Activated CD8-positive, alpha-beta memory T cell treated with anti-CD3 and anti-CD28 coated beads, Interleukin-2, amount 50 U/mL, for 1 hour (primary cell): Measurements from ENCODE around the gene YTHDC1.

Experiments
- DNase-seq: peaks from one replicate; pipeline ENCODE4 v3.0.0-alpha.2; 2020; ENCODE audit errors: extremely low read depth

Gene YTHDC1

DNA sequence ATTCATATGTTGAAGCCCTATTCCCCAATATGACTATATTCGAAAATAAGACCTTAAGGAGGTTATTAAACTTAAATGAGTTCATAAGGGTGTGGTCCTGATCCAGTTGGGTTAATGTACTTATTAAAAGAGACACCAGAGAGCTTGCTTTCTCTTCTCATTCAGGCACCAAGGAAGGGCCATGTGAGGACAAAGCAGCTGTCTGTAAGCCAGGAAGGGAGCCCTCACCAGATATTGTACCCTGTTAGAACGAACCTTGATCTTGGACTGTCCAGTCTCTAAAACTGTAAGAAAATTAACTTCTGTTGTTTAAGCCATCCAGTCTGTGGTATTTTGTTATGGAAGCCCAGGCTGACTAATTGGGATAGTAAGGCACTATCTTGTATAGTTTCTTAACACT lies 9.1 kb upstream of the YTHDC1 start:
- DNase-seq = no peak

DNA sequence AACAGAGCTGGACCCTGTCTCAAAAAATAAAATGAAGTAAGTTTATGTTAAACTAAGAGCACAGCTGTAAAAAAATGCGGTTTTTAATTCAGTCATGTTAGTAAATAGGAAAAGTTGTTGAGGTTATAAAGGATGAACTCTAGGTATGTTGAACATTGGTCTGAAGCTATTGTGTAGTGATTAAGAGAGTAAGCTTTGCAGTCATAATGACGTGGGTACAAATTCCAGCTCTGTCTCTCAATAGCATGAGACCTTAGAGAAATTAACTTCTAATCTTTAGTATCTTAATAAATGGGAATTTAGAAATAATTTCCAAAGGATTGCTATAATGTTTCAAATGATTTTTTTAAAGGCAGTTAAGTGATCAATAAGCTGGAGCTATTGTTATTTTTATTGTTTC lies 2.9 kb upstream of the YTHDC1 start:
- DNase-seq = no peak

DNA sequence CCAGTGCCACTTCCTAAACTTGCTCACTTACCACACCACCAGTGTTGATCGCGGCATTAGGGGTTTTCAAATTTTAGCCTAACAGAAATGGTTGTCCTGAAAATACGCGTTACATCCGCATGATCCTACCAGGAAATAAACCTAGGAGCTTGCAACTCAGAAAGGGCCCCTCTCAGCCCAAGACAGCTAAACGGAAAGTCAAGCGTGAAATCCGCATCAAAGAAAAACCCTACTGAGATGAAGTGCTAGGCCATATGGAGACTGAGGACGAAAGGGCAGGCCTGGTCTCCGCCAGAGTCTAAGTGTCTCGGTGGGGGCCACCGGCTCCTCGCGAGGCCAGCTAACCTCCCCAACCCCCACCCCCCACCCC lies 626 bp downstream of the YTHDC1 start:
- DNase-seq = no peak

DNA sequence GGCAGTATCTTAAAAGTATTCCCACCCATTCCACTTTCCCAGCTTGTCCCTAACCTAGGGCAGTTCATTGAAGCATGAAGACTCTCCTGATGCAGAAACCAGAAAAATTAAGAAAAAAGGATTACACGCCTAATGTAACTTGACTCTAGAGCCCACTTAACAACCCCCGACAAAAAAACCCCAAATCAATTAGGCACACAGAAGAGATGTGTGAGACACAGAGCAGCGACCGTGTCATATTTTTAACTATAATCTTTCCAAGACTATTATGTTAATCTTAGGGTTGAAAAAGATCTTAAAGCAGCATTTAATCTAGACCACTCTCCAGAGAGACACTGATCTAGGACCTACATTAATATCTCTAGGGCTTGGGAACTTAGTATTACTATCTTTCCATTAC lies 1.3 kb downstream of the YTHDC1 start:
- DNase-seq = no peak

DNA sequence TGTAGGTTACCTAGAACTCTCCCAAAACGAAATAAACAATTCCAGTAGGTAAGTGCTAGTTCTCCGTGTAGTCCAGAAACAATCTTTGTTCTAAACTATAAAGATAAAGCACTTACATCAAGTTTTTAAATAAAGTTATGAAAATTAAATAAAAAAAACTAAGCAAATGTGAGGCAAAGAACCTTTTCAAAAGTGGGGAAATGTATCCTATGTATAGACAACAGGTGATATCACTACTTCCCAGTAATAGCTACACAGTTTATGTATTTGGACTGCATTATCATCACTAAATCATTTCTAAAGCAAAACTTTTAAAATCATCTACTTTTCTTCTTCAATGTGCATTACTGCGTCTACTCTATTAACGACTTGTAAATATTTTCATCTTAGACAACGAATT lies 2.0 kb downstream of the YTHDC1 start:
- DNase-seq = no peak

DNA sequence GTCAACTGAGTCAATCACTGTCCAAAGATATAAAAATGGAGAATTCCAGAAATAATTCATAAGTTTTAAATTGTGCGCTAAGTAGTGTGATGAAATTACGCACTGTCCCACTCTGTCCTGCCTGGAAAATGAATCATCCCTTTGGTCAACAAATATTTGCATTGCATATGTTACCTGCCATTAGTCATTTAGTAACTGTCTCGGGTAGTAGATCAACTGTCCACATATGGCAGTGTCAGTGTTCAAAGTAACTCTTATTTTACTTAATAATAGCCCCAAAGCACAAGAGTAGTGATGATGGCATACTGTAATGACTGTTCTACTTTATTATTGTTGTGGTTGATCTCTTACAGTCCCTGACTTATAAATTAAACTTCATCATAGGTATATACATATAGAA lies 3.4 kb downstream of the YTHDC1 start:
- DNase-seq = no peak

DNA sequence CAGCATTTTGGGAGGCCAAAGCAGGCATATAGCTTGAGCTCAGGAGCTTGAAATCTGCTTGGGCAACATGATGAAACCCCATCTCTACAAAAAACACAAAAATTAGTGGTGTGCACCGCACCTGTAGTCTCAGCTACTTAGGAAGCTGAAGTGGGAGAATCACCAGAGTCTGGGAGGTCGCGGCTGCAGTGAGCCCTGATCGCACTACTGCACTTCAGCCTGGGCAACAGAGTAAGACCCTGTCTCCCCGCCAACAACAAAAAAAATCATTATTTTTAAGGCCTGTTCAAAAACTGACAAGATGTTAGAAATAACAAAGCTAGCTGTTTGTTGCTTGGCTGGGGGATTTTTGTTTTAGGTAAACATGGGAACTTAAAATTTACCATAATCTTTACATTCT lies 5.1 kb downstream of the YTHDC1 start:
- DNase-seq = no peak

DNA sequence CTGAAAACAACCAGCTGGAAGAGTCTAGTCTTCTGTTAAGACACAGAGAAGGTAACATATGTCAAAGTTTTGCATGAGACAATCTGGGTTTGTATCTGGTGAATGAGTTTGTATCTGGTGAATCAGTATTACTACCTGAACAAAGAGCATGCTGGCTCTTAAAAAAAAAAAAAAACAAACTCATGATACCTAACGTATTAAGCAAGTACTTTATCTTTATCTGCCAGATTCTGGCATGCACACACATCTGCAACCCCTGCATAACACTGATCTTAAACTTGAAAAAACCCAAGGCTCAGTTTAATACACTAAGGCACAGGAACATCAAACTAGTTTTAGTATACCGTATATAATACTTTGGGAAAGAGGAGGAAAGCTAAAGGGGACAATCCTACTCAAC lies 5.8 kb downstream of the YTHDC1 start:
- no peak for DNase-seq

DNA sequence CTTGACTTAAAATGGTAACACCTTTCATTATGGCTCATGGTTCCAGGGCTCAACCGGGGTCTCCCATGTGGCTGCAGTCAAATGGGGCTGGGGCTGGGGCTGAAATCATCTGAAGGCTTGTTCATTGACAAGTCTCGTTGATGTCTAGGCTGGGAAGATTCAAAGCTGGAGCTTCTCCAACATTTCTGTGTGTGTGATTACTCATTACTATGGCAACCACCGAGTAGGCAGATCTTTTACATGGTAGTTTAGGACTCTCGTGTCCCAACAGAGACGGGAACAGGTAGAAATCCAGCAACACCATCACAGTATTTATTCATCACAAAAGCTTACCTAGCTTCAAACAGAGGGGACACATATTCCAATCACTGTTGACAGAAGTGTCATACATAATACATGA lies 7.8 kb downstream of the YTHDC1 start:
- DNase-seq = no peak

DNA sequence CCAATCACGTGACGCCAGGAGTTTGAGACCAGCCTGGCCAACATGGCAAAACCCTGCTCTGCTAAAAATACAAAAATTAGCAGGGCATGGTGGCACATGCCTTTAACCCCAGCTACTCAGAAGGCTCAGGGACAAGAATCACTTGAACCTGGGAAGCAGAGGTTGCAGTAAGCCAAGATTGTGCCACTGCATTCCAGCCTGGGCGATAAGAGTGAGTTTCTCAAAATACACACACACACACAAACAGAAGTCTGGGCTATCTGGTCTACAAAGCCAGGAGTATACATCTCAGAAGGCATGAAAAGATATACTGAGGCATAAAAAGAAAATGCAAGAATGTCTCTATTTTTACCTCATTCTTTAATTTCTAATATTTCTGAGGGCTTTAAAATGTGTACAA lies 11.3 kb downstream of the YTHDC1 start:
- no peak for DNase-seq

DNA sequence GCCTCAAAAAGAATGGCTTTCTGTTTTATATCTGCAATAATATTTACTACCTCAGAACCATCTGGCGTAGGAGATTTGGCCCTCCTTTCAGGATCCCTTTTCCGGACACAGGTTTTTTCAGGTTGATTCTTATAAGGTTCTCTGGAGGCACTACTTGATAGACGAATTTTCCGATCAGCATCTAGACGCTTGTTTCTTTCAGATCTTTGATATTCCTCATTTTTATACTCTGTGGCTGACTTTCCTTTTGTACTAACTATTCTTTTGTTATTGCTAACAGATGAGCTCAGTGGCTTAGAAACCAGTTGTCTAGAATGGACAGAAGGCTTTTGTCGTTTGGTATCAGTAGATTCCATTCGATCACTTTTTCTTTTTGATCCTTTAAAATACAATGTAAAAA lies 12.4 kb downstream of the YTHDC1 start:
- no peak for DNase-seq

DNA sequence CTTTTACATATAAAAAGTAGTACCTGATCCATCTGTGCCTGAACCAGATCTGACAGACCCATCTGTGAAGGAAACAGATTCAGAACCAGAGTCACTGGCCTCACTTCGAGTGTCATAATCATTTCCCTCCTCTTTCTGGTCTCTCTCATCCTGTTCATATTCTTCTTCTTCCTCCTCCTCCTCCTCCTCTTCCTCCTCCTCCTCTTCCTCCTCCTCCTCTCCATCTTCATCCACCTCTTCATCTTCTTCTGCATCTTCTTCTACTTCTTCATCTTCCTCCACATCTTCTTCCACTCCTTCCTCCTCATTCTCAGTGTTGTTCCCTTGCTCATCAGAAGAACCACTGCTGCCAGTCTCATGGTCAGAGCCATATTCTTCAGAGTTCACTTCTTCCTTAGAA lies 12.9 kb downstream of the YTHDC1 start:
- no peak for DNase-seq

DNA sequence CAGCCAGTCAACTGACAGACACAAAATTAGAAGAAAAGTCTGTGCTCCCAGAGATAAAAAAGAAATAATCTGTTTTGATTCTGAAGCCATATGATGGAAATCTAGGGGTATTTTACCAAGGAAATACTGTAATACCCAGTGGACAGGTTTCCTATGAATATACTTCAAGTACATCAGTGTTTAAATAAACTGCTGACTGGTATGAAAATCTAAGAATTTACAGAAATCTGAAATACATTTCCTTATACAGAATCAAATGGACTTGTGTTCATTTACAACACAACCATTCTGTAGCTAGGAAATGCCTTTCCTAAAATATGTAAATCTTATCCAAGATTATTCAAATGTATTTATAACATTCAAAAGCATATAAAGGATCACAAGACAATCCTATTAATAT lies 13.4 kb downstream of the YTHDC1 start:
- DNase-seq = no peak

DNA sequence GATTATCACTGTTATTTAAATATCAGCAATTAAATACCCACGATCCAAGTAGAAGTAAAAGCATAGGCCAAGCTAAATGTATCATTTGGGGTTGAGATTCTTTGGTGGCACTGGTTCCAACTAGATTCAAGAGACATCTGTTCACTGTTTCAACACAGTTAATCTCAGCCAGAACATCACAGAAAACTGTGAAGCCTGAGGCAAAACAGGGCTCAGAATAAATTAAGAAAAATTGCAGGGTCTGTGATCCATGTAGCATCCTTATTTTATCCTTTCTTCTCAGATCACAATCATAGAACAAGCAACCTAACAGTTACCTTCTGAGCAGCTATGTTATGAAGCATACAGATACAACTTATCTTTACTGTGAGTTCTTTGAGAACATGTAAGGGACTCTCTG lies 23.7 kb downstream of the YTHDC1 start:
- no peak for DNase-seq

DNA sequence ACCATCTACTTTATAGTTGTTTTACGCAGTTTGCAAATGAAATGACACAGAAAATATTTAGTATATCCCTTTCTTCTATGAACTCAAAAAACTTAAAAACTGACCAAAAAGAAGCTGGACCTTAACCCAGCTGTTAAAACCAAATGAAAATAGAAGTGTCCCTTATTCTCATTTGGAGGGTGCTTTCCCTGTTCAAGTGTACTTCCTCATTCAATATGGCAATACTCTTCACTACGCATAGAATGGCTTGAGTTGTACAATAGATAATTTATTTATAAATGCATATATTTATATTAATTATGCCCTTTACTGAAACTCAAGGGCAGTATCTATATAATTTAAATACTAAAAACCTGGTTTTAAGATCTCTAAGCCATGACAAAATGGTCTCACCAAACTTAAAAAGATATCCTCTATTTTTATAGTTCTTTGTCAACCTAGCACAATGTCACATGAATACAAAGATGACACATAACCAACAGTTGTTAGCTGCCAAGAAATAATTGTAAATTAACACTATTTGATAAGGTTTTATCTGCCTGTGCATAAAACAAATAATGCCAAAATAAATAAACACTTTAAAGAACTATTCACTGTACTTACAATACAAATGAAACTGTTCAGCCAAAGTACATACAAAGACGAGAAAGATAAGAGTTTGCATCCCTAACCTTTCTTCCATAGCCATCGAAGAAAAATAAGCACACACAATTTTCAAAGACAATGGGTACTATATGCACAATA lies 25.2 kb downstream of the YTHDC1 start:
- DNase-seq = no peak

DNA sequence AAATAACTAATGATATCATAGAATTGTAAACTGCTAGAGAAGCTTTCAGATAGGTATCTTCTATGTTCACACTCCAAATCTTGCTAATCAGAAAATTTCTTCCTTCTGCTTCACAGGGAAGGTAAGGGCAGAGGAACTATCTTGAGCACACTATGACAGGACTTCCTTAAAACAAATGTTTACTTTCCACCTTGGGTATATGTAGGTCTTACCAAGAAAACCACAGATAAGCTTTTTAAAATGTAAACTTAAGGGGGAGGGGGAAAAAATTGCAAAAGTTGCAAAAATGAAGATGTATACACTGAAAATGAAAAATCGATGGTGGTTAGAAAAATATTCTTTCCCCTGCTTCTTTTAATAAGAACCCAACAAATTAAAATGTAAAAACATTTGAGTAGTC lies 30.9 kb downstream of the YTHDC1 start:
- no peak for DNase-seq

DNA sequence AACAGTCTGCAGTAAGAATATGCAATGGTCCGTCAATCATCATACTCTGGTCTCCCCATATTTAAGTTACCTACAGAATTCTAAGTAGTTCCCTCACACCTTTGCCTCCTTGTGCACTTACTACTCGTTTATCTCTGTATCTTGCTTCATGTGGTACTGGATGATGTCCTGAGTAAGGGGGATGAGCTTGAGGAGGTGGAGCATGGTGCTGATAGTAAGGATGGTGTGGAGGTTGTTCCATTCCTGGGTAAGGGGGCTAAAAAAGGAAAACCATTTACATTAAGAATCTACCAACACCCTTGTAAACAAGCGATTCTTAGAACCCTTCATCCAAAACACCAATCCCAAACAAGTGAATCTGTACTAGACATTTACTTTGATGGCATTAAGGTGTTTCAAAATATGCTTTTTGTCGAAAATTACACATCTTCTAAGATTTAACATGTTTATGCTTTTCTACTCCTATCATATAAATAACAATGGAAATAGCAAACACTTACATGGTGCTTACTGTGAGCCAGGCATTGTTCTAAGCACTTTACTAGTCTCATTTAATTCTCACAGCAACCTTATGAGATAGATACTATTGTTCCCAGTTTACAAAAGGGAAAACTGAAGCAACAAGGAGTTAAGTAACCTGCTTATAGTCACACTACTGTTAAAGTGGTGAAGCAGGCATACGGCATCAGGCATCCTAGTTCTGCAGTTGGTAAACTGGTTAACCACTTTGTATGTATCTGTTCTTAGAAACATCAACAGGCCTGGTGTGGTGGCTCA lies 33.5 kb downstream of the YTHDC1 start:
- no peak for DNase-seq

DNA sequence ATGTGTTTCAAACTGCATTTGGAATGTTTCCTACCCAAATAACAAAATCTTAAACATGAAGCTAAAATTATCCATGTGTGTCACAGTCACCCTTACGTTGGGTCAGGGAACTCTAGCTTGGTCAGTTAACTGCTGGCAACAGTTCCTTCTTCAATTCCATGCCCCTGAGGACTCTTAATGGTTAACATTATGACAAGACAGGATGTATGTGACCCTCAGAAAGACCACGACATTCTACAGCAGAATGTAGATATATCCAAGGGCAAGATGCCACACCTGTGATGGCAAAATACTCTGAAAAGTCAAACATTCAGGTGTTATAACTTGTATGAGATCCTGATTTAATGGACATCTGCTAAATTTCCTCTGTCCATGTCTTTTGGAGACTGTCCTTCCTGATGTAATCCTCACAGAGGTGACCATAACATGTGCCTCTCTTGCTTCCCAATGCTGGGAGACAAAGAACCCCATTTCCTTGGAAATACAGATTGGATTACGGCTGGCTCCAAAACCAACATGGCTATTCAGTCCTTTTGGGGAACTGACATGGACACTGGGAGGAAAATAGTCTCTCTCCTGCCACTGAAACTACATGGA lies 39.1 kb downstream of the YTHDC1 start:
- no peak for DNase-seq

DNA sequence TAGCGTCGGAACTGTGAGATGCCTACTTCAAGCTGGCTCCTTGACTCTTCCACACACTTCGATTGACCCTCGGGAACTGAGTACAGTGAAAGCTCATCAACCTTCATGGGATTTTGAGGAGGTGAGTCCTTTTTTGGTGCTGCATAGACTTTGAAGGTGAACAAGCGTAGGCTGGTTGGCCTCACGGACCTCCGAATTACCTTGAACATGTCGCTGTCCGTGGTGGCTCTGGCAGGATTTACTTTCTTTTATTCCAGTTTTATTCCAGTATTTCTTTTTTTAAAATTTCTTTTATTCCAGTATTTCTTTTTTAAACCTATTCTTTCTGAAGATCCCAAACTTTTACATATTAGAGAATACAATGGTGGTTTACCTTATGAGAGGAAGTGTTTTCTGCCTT lies 45.2 kb downstream of the YTHDC1 start:
- DNase-seq = no peak

DNA sequence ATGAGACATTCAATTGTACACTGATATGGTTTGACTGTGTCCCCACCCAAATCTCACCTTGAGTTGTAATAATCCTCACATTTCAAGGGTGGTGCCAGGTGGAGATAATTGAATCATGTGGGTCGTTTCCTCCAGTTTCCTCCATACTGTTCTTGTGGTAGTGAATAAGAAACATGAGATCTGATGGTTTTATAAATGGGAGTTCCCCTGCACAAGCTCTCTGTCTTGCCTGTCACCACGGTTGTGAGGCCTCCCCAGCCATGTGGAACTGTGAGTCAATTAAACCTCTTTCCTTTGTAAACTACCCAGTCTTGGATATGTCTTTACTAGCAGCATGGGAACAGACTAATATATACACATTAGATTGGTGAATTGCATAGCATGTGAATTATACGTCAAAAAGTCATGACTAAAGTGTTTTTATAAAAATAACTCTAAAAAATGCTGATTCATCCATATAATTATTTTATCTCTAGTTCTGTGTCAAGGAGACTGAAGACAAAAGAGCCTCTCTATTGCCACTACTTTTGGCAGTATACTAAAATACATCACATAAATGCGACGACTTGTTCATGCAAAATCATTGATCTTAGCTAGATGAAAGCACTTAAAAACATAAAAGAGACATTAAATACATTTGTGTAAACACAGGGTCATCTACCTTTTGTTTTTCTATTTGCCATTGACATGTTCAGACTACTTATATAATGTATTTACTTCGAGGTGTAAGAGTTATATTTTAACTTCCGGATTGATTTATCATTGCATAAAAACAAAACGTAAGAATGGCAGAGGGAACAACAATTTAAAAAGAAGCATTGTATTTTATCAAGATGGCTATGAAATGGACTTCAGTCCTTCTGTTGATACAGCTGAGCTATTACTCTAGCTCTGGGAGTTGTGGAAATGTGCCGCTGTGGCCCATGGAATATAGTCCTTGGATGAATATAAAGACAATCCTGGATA lies 50.1 kb downstream of the YTHDC1 start:
- no peak for DNase-seq

DNA sequence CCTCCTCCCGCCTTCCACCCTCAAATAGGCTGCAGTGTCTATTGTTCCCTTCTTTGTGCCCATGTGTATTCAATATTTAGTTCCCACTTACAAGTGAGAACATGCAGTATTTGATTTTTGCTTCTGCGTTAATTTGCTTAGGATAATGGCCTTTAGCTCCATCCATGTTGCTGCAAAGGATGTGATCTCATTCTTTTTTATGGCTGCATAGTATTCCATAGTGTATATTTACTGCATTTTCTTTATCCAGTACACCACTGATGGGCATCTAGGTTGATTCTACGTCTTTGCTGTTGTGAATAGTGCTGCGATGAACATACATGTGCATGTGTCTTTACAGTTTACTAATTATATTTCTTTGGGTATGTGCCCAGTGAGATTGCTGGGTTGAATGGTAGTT lies 52.8 kb downstream of the YTHDC1 start:
- no peak for DNase-seq

DNA sequence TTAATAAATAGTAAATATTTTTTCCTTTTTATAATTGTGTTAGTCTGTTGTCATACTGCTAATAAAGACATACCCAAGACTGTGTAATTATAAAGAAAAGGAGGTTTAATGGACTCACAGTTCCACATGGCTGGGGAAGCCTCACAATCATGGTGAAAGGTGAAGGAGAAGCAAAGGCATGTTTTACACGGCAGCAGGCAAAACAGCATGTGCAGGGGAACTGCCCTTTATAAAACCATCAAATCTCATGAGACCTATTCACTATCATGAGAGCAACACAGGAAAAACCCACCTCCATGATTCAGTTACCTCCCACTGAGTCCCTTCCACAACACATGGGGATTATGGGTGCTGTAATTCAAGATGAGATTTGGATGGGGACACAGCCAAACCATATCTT lies 58.6 kb downstream of the YTHDC1 start:
- DNase-seq = no peak
